Measurements from ENCODE around the gene GAREM1.

GRCh38 chr18:32238635-32239268 is 231.9 kb downstream of the GAREM1 start:
- TF ChIP-seq RAD21 (IDR thresholded peaks at IDR 0.05) (no peak), SP1 (IDR thresholded peaks at IDR 0.05) (no peak), FOXA1 (IDR thresholded peaks at IDR 0.05) (no peak), REST (IDR thresholded peaks at IDR 0.05) (no peak)
- TF ChIP-seq, protein P1, sequence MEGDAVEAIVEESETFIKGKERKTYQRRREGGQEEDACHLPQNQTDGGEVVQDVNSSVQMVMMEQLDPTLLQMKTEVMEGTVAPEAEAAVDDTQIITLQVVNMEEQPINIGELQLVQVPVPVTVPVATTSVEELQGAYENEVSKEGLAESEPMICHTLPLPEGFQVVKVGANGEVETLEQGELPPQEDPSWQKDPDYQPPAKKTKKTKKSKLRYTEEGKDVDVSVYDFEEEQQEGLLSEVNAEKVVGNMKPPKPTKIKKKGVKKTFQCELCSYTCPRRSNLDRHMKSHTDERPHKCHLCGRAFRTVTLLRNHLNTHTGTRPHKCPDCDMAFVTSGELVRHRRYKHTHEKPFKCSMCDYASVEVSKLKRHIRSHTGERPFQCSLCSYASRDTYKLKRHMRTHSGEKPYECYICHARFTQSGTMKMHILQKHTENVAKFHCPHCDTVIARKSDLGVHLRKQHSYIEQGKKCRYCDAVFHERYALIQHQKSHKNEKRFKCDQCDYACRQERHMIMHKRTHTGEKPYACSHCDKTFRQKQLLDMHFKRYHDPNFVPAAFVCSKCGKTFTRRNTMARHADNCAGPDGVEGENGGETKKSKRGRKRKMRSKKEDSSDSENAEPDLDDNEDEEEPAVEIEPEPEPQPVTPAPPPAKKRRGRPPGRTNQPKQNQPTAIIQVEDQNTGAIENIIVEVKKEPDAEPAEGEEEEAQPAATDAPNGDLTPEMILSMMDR (IDR thresholded peaks at IDR 0.05; ENCODE audit: low read depth, low read length, missing input control): no peak
- TF ChIP-seq, protein P2, sequence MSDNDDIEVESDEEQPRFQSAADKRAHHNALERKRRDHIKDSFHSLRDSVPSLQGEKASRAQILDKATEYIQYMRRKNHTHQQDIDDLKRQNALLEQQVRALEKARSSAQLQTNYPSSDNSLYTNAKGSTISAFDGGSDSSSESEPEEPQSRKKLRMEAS (IDR thresholded peaks at IDR 0.05): no peak
